ENCODE data around the gene ZDHHC8.

DNA sequence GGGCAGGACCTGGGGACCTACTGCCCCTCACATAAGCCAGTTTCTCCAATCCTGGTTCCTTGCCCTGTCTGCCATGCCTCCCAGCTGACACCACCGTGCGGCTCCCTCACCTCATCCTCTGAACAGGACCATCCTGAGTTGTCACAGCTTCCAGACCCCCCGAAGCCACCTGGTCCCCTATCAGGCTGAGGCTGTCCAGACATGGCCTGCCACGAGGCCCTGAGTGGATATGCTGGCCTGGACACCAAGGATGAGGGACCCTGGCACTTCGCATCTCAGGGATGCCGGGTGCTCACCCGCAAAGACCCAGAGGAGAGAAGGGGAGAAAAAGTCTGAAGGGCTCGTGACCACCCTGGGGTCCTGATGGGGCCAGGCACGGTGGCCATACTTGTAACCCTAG lies 35.1 kb downstream of the ZDHHC8 start:
- TF ChIP-seq, protein P1, sequence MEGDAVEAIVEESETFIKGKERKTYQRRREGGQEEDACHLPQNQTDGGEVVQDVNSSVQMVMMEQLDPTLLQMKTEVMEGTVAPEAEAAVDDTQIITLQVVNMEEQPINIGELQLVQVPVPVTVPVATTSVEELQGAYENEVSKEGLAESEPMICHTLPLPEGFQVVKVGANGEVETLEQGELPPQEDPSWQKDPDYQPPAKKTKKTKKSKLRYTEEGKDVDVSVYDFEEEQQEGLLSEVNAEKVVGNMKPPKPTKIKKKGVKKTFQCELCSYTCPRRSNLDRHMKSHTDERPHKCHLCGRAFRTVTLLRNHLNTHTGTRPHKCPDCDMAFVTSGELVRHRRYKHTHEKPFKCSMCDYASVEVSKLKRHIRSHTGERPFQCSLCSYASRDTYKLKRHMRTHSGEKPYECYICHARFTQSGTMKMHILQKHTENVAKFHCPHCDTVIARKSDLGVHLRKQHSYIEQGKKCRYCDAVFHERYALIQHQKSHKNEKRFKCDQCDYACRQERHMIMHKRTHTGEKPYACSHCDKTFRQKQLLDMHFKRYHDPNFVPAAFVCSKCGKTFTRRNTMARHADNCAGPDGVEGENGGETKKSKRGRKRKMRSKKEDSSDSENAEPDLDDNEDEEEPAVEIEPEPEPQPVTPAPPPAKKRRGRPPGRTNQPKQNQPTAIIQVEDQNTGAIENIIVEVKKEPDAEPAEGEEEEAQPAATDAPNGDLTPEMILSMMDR (IDR thresholded peaks at IDR 0.05): no peak
- TF ChIP-seq POLR2A (IDR thresholded peaks at IDR 0.05) (no peak), EP300 (IDR thresholded peaks at IDR 0.05) (no peak), POLR2AphosphoS5 (IDR thresholded peaks at IDR 0.05) (no peak)
